HG02943 (cell line): Measurements from ENCODE around the gene ARL17A.
"Not testable (repeated sequence)": the region's sequence is repeated elsewhere in the genome, so short reads cannot be mapped to it uniquely, and the experiment has no call there.

ENCODE experiments used
- ATAC-seq: cut with Tn5 transposase; IDR thresholded peaks from one replicate; pipeline ENCODE4 v1.9.1; 2021; ENCODE audit warnings: mild to moderate bottlenecking, low read depth, moderate library complexity; ENCODE audit not compliant: unreplicated experiment

Gene ARL17A

DNA sequence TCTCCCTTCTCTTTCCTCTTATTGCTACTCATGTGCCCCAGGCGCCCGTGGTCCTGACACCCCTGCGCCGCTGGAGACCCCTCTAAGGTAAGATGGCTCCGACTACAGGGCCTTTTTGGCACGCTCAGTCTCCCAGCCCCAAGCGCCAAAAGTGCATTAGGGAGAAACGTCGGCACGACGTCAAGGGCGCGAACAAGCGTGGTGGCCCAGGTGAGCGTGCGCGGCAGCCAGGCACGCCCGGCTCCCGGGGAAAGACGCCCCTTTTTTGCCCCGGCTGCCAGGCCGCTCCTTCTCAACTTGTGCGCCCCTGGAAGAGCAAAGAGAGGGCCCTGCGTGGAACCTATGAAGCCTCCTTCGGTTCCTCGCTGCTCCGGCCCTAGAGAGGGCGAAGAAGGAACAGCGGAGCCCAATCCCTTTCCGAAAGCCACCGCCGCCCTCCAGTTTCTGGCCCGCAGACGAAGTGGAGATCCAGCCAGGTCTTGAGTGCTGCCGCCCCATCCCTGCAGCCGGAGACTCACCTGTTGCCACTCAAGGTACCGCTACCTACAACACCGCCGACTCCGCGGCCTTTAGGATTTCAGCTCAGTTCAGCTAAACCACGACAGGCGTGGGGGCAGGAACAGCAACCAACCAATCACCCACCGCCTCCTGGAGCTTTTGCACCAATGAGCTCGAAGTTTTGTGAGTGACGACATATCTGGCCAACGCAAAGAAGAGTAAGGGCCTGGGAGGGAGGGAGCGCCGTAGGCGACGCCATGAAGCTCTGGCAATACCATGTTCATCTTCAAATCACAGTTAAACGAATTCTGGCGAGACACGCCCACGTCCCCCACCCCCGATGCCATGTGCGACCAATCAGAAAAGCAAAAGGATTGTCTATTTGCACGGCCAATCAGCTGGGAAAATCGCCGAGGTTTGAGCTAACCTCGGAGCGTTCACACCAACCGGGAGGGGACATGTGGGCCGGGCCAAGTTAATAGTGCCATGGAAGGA is at the start of gene ARL17A:
ARL17A (minus strand) TSS at position 609 of the 993 bp plus-strand sequence. CDS start 3,369 bp downstream, outside the sequence.
- ATAC-seq = peak; percentile 83

DNA sequence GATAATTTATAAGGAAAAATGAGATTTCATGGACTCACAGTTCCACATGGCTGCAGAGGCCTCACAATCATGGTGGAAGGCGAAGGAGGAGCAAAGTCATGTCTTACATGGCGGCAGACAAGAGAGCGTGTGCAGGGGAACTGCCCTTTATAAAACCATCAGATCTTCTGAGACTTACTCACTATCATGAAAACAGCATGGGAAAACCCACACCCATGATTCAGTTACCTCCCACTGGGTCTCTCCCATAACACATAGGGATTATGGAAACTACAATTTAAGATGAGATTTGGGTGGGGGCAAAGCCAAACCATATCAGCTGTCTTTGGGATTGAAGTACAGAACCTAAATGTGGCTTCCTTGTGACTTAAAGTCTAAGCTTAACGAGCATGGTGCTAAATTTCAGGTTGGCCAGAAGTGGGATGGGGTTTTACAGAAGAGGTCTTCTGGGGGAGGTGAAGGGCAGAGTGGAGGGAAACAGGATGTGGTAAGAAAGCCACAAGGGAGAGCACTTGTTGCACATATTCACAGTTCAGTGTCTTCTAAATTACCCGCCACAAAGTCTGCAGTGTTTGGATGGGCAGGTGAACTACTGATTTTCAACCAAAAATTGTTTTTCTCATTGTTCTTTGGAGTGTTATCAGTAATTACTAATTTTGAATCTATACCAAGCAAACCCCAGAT is 49.4 kb upstream of the ARL17A start:
- not testable (repeated sequence) for ATAC-seq

DNA sequence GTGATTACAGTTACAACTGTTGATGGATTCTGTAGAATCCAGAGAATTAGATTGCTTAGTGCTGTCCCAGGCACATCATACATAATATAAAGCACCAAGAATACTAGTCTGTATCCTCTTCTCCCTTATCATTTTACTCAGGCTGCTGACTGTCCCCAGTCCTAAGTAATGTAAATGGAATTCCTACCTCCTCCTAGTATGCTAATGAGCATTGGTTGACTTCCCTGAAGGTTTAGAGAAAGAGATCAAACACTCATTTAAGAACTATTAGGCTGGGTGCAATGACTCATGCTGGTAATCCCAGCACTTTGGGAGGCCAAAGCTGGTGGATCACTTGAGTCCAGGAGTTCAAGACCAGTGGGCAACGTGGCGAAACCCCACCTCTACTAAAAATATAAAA is 48.0 kb upstream of the ARL17A start:
- not testable (repeated sequence) for ATAC-seq

DNA sequence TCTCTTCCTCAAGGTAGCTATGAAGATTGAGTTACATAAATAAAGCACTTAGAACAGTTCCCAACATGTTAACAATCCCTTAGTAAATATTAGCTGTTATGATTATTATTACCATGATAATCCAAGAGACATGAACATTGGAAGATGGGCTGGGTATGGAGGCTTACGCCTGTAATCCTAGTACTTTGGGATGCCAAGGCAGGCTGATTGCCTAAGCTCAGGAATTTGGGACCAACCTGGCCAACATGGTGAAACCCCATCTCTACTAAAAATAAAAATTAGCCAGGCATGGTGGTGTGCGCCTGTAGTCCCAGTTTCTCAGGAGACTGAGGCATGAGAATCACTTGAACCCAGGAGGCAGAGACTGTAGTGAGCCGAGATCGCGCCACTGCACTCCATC is 45.2 kb upstream of the ARL17A start:
- not testable (repeated sequence) for ATAC-seq

DNA sequence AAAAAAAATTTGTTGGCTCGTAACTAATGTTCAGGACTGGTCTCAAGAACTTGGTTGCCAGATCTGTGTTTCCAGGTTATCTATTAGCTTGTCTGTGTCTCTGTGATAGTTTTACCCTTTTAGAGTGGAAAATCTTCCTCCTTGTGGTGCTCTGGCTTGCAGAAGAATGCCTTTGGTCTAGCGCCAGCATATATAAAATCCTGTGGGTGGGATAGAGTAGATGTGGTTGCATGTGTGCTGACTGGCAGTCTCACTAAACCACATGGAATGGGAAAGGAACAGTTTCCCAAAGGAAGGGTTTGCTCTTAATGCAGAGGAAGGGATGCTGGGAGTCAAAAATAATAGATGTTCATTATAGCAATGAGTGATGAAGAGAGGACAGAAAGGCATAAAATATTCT is 44.3 kb upstream of the ARL17A start:
- ATAC-seq = not testable (repeated sequence)

DNA sequence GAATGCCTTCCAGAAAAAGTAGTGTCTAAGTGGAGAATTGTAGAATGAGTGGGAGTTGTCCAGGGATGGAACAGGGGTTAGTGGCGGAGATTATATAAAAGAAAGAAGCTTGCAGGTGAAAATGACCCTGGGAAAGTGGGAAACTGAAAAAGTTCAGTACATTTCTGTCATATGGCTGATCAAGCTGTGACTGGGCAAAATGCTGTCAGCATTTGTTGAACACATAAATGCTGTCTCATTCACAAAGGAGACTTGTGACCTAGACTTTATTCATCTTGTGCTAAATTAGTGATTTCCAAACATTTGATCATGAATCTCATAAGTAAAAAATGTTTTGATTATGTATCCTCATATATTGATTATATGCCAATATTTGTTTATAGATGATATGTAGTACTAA is 39.5 kb upstream of the ARL17A start:
- ATAC-seq = not testable (repeated sequence)

DNA sequence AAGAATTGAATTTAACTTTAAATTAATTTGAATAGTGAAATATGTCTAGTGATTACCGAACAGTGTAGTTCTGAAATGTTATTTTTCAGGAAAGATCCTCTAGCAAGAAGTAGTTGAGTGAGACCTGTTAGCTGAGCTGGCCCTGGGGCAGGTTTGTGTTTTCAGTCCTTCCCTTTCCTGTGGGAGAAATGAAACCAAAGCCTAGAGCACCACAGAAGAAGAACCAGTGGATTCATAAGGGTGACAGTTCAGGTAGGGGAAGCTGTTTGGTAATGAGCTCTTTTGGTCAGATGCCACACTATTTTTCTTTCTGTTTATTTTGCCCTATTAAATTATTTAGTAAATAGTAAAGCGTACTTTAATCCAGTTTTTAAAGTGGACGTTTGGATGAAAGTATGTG is 37.6 kb upstream of the ARL17A start:
- not testable (repeated sequence) for ATAC-seq

DNA sequence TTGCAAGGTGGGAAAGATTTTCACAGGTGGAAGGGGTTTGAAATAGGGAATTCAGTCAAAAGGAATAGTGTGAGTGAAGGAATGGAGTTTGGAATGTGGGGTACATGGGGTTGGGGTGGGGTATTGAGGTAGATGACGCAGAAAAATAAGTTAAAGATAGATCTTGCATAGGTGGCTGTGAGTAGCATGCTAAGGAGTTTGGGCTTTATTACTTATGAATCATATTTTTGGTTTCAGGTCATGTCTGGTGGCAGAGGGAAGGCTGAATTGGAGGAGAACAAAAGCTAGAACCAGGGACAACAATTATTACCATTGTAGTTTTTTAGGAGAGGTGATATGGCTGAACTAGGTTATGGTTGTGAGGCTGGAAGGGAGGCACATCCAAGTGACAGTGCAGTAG is 34.4 kb upstream of the ARL17A start:
- not testable (repeated sequence) for ATAC-seq

DNA sequence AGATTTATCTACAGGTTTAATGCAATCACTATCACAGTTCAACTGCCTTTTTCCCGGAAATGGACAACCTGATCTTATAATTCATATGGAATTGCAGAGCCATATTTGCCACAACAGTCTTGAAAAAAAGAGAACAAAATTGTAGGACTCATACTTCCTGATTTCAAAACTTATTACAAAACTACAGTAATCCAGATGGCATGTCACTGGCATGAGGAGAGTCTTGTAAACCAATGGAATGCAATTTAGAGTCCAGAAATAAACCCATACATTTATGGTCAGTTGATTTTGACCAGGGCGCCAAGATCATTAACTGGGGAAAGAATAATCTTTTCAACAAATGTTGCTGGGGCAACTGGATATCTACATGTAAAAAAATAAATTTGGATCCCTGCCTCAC is 31.8 kb upstream of the ARL17A start:
- not testable (repeated sequence) for ATAC-seq

DNA sequence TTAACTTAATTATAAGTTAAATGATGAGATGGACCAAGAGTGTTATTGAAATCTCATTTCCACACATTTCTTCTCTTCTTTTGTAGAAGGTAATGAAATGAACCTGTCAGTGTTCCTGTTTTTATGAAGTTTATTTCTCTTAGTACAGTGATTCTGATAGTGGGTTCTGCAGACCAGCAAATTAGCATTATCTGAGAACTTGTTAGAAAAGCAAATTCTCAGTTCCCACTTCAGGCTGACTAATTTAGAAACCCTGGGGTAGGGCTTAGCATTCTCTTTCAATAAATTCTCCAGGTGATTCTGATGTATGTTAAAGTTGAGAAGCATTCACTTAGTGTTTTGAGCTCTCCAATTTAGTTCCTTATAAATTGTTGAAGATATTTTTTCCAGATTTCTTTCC is 23.6 kb upstream of the ARL17A start:
- ATAC-seq = not testable (repeated sequence)

DNA sequence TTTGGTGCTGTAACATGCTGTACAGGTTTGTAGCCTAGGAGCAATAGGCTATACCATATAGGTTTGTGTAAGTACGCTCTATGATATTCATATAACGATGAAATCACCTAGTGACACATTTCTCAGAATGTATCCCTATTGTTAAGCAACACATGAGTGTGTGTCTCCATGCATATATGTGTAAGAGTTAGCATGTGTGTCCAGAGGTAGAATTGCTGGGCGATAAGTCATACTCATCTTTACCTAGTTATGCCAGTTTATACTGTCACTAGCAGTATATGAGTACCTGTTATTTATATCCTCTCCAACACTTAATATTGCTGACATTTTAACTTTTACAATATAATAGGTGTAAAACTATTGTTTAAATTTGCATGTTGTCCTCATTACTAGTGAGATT is 21.3 kb upstream of the ARL17A start:
- ATAC-seq = not testable (repeated sequence)

DNA sequence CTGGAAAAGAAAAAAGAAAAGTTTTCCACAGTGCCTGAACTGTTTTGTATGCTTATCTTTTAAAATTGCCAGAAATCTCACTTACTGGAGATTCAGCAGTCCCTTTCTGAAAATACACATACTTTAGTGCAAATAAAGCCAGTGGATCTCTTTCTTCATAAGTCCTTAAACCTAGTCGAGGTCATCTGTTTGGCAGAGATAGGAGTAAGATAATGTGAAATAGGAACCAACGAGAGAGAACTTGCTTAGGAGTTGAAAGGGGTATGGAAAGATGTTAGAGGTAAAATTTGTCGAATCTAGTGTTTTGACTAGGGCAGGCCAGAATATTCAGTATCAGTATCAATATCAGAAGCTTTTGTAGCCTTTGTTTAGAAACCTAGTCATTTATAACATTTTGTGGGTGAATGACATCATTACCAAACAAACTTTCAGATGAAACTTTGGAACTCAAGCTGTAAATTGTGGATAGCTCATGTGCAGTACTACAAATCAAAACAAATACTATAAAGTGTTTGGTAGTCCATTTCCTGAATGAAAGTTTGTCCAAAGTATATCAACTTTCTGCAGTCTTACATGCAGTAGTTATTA is 18.9 kb upstream of the ARL17A start:
- ATAC-seq = not testable (repeated sequence)

DNA sequence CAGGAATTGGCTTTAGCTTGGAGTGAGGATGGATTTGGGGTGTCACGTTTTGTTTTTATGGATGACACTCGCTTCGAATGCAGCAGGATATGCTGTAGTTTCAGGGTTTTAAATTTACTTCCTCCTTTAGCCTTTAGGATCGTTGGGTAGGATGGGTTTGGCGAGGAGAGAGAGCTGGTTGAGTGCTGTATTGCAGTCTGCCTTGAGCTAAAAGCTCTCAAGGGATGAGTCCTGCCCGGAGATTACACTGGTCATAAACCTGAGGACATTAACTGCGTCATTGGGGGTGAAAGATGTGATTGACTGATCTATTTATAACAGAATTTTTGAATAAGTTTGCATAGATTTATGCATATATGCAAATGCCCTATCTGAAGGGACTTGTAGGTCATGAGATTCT is 11.8 kb upstream of the ARL17A start:
- ATAC-seq = not testable (repeated sequence)

DNA sequence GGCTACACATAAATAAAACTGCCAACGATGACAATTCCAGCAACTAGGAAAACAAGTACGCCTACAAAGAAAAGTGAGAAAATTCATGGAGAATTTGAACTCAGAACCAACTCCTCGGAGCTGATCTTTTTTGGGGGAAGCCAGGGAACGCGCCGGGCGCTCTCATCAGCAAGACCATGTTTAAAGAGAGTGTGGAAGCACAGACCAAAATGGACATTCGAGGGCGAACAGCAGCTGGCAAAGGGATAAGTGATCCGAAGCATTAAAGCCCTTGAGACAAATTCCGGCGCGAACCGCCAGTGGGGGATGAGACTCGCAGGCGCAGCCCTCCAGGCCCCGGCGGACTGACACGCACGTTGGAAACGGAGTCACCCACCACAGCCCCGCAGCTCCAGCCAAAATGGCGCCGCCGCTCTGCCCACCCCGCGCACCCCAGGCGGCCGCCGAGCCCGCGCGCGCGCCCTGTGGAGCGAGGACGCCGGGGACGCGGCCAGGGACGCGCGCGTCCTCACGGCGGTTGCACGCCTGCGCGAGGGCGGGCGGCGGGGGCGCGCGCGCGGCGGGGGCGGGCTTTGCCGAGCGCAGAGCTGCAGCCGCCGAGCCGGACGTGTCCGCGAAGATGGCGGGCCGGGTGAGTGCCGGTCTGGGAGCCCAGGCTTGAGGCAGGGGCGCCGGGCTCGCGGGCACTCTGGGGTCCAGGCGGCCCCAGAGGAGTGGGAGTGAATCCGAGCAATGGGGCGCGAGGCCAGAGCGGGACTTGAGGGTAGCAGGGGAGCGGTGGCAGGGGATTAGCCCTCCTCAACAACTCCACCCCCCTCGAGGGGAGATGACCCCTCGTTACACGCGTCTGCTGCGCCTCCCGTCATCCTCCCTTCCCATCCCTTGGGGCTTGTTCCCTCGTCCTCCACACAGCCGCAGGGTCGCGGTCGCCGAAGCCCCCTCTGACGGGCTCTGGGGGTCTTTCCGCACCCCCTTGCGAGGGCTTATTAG is 11.0 kb upstream of the ARL17A start, which contains the start of gene NSF:
NSF (plus strand) TSS at position 513 of the 990 bp plus-strand sequence; CDS start at position 620, 107 bp downstream.
- ATAC-seq = peak; percentile 65

DNA sequence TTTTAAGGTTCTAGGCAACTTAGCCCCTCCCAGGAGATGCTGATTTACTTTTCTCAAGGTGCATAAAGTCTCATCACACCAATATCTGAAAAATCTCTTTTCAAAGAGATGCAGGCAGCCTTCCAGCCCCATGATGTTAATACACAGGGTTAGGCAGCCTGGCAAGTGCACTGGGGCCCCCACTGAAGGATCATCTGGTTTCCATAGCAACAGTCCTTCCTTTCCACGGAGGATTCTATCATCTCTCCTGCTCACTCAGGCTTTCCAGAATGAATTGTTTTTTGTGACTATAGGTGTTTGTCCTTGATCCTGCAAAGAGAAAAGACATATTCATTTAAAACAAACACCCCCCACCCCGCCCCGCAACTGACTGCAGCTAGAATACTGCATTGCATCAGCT is 6.0 kb upstream of the ARL17A start:
- not testable (repeated sequence) for ATAC-seq

DNA sequence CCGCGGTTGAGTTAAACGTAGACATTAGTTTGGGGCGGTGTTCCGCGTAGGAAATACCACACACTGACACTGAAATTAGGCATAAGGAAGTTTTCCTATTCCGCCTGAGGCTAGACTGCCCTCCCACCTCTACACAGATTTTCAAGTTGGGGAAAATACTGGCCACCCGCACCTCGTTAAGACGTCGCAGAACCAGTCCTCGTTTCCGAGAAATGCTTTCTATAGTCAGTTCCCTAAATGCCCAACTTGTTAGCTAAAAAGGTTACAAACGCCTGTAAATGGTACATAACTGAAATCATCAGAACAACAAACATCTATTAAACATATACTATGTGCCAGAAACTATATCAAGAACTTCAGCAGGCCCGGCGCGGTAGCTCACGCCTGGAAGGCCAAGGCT is 591 bp upstream of the ARL17A start:
- not testable (repeated sequence) for ATAC-seq

DNA sequence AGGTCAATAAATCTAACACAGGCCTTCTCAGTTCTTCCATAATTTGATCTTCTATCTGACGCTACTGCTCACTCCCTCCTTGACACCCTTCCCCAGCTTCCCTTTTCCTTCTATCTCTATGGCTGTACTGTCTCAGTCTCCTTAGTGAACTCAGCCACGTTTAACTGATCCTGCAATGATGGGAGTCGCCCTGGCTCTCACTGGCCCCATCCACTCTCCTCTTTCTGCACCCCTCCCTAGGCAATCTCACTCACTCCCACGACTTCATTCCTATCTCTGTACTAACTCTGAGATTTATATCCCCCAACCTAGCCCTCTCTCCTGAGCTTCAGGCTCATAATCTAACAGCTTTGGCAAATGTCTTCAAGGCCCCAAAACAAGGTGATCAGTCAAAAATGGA is 7.7 kb downstream of the ARL17A start:
- not testable (repeated sequence) for ATAC-seq

DNA sequence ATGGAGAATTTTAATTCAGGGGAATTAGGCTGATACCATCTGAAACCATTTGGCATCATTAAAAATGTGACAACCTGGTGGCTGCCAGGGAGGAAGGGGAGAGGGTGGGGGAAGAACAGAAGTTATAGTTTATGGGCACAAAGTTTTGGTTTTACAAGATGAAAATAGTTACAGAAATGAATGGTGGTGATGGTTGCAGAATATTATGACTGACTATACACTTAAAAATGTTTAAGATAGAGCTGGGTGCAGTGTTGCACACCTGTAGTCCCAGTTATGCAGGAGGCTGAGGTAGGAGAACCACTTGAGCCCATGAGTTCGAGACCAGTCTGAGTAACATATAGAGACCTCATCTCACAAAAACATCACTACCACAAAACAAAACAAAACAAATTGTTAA is 12.5 kb downstream of the ARL17A start:
- ATAC-seq = not testable (repeated sequence)

DNA sequence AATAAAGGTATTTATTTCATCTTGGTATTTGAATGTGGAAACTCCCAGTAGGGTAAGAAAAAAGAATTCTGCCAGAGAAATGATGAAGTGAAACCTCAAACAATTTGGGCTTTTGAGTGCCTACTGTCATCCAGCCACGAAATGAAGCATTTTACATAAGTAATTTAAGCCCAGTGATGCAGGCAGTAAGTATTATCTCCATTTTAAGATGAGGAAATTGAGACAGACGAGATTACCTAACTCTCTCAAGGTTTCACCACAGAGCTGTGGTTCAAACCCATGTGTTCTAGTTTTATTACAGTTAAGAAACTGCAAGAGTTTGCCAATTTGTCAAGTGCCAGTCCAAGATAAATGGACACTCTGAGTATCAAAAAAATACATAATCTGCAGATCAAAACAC is 13.2 kb downstream of the ARL17A start:
- ATAC-seq = not testable (repeated sequence)

DNA sequence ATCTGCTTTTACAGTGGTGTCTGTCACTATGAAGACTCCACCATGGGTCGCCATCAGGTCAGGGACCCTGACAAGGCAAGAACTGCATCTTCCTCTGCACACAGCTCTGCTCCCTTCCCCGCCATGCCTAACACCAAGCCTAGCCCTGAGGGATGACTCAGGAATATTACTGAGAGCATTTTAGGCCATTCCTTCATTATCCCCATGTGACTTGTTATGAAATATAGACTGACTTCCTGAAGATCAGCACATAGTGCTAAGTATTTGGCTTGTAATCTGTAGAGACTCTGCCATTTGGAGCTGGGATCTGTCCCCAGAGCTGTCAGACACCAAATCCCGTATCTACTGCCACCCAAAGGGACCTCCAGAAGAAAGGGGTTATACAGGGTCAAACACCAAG is 19.4 kb downstream of the ARL17A start:
- not testable (repeated sequence) for ATAC-seq
